ENCODE results near the gene RBP5. TPM values are rescaled to one million over a fixed set of nuclear protein-coding genes. Genes with fewer than 3 reads are reported as not detected.

The RBP5 gene
- total RNA-seq, 1 experiment from 2014 or later = 2.7 TPM

GRCh38 chr12:7161811-7162210 is 33.1 kb upstream of the RBP5 start:
- no peak overlapping the region for H3K9ac ChIP-seq (ENCODE audit: extremely low read depth, insufficient read length, low read length)
- no peak overlapping the region for H2AK5ac ChIP-seq (ENCODE audit: insufficient read length, low read length)
- H3K9me3 ChIP-seq (ENCODE audit: control insufficient read depth, low read depth, low read length) = peaks cover 18% of the 10 kb centered on the region
- no peaks in the 10 kb centered on the region for H3K4me1 ChIP-seq (ENCODE audit: insufficient read depth, low read length)
- peaks cover 6 to 8% of the 10 kb centered on the region in 2 experiments for H3K4me1 Mint-ChIP-seq
- no peak overlapping the region for H2BK15ac ChIP-seq (ENCODE audit: low read depth, low read length)
- H2BK5ac ChIP-seq (ENCODE audit: insufficient read length, low read length) = no peak overlapping the region
- H3K4ac ChIP-seq (ENCODE audit: low read depth, low read length) = no peak overlapping the region
- no peak overlapping the region for H3K27ac Mint-ChIP-seq
- no peak overlapping the region for H2AFZ ChIP-seq (ENCODE audit: low read length)
- H3K9me3 Mint-ChIP-seq = peaks cover 16 to 30% of the 10 kb centered on the region in 2 experiments
- peaks cover 6 to 7% (median 7%) of the 10 kb centered on the region in 3 experiments; a peak in 5 of 7 replicates for H3K36me3 Mint-ChIP-seq (ENCODE audit: insufficient read depth in 1 of 3, low read depth in 3 of 3)
- no peak overlapping the region for H3K14ac ChIP-seq (ENCODE audit: insufficient read depth, low read length)
- WGBS (ENCODE audit: extremely low coverage, insufficient read length, low lambda C conversion rate) = no CpG with 5 or more reads among the region's 5 CpGs
- H3K27me3 ChIP-seq (ENCODE audit: insufficient read depth, low read length) = no peaks in the 10 kb centered on the region
- no peak overlapping the region for H4K91ac ChIP-seq (ENCODE audit: insufficient read length, low read depth, low read length)
- no peak overlapping the region for H4K8ac ChIP-seq (replicated peaks; ENCODE audit: insufficient read length, low read depth, low read length)
- no peak overlapping the region for H3K18ac ChIP-seq (ENCODE audit: insufficient read length, low read depth, low read length)
- H3K56ac ChIP-seq (ENCODE audit: insufficient read length, low read depth, low read length) = no peak overlapping the region
- H3K27me3 Mint-ChIP-seq (ENCODE audit: low read depth) = peaks cover 37% of the 10 kb centered on the region
- no peak overlapping the region for H3K4me2 ChIP-seq (ENCODE audit: insufficient read depth, insufficient read length, low read length)
- peaks cover 3% of the 10 kb centered on the region for H3K23me2 ChIP-seq (ENCODE audit: insufficient read length, low read depth, low read length, poor library complexity, severe bottlenecking)
- H3K27ac ChIP-seq (ENCODE audit: insufficient read length, low read depth, low read length) = no peak overlapping the region
- H4K20me1 ChIP-seq (ENCODE audit: control insufficient read depth, insufficient read depth, insufficient read length) = no peaks in the 10 kb centered on the region
- H2BK120ac ChIP-seq (ENCODE audit: low read depth, low read length, poor library complexity, severe bottlenecking) = no peak overlapping the region
- H3K79me2 ChIP-seq (ENCODE audit: insufficient read depth, low read length) = no peaks in the 10 kb centered on the region
- TF ChIP-seq, protein P1, sequence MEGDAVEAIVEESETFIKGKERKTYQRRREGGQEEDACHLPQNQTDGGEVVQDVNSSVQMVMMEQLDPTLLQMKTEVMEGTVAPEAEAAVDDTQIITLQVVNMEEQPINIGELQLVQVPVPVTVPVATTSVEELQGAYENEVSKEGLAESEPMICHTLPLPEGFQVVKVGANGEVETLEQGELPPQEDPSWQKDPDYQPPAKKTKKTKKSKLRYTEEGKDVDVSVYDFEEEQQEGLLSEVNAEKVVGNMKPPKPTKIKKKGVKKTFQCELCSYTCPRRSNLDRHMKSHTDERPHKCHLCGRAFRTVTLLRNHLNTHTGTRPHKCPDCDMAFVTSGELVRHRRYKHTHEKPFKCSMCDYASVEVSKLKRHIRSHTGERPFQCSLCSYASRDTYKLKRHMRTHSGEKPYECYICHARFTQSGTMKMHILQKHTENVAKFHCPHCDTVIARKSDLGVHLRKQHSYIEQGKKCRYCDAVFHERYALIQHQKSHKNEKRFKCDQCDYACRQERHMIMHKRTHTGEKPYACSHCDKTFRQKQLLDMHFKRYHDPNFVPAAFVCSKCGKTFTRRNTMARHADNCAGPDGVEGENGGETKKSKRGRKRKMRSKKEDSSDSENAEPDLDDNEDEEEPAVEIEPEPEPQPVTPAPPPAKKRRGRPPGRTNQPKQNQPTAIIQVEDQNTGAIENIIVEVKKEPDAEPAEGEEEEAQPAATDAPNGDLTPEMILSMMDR (conservative IDR thresholded peaks at IDR 0.05) = no peak
- no peak overlapping the region for H2BK20ac ChIP-seq (ENCODE audit: low read depth, low read length, poor library complexity, severe bottlenecking)
- DNase-seq = no peak
- H3K79me1 ChIP-seq (ENCODE audit: insufficient read depth, low read depth, low read length, poor library complexity, severe bottlenecking) = no peaks in the 10 kb centered on the region
- H4K5ac ChIP-seq (ENCODE audit: insufficient read length, low read depth, low read length) = no peak overlapping the region
- no peak overlapping the region for H3K23ac ChIP-seq (ENCODE audit: insufficient read length, low read depth, low read length)
- H2BK12ac ChIP-seq (ENCODE audit: insufficient read length, low read depth, low read length) = no peak overlapping the region
- H3K4me3 Mint-ChIP-seq = no peak overlapping the region
- H3T11ph ChIP-seq (ENCODE audit: low read length) = no peak overlapping the region
